Neuronal stem cell (in vitro differentiated cells): Measurements from ENCODE around the gene MEIKIN.
"Not testable (repeated sequence)": the region's sequence is repeated elsewhere in the genome, so short reads cannot be mapped to it uniquely, and the experiment has no call there.

Experiments used
- DNase-seq: peaks from one replicate; pipeline ENCODE4 v3.0.0-alpha.2; 2013; ENCODE audit warnings: low spot score
- H2AFZ ChIP-seq: one replicate; pipeline ENCODE4 v1.6.1; 2013; ENCODE audit warnings: mild to moderate bottlenecking, low read length, inconsistent platforms
- H2AK5ac ChIP-seq: 2 replicates; pipeline ENCODE4 v1.6.1; 2013; ENCODE audit warnings: low read depth, mild to moderate bottlenecking, inconsistent platforms, low read length, moderate library complexity, mixed read lengths
- H2BK120ac ChIP-seq: 2 replicates; pipeline ENCODE4 v1.6.1; 2013; ENCODE audit warnings: low read depth, mild to moderate bottlenecking, inconsistent platforms, low read length, moderate library complexity, mixed read lengths
- H2BK12ac ChIP-seq: one replicate; pipeline ENCODE4 v1.6.1; 2013; ENCODE audit warnings: low read length, inconsistent platforms
- H2BK15ac ChIP-seq: 2 replicates; pipeline ENCODE4 v1.6.1; 2013; ENCODE audit warnings: mild to moderate bottlenecking, low read length, inconsistent platforms, mixed read lengths
- H2BK5ac ChIP-seq: one replicate; pipeline ENCODE4 v1.6.1; 2013; ENCODE audit warnings: inconsistent platforms, mild to moderate bottlenecking, low read length, moderate library complexity
- H3K14ac ChIP-seq: one replicate; pipeline ENCODE4 v1.6.1; 2013; ENCODE audit warnings: low read length, inconsistent platforms
- H3K18ac ChIP-seq: 2 replicates; pipeline ENCODE4 v1.6.1; 2013; ENCODE audit warnings: low read length, inconsistent platforms
- H3K23ac ChIP-seq: 2 replicates; pipeline ENCODE4 v1.6.1; 2013; ENCODE audit warnings: low read depth, mild to moderate bottlenecking, mixed read lengths, low read length, inconsistent platforms; ENCODE audit not compliant: poor library complexity
- H3K27ac ChIP-seq: replicated peaks from 3 replicates; pipeline ENCODE4 v1.5.1; 2013; ENCODE audit warnings: low read length, inconsistent platforms
- H3K27me3 ChIP-seq, 3 experiments: 2 replicates each; pipeline ENCODE4 v1.6.1; 2013; ENCODE audit warnings: low read length in 3 of 3, mild to moderate bottlenecking in 2 of 3, inconsistent platforms in 1 of 3, low read depth in 1 of 3, mixed read lengths in 1 of 3, moderate library complexity in 1 of 3; ENCODE audit not compliant: control insufficient read depth in 3 of 3, insufficient read depth in 3 of 3
- H3K36me3 ChIP-seq, 2 donors: replicated peaks in 1 of 2; 2 replicates each; pipeline ENCODE4 v1.6.1; 2013; ENCODE audit warnings: low read length in 2 of 2; ENCODE audit not compliant: control insufficient read depth in 2 of 2, insufficient read depth in 2 of 2
- H3K4ac ChIP-seq: 2 replicates; pipeline ENCODE4 v1.6.1; 2013; ENCODE audit warnings: inconsistent platforms, mild to moderate bottlenecking, low read length, moderate library complexity
- H3K4me1 ChIP-seq, 2 donors: 1 replicate in 1 of 2; 2 replicates in 1 of 2; pipeline ENCODE4 v1.6.1; 2013; ENCODE audit warnings: low read length in 2 of 2, low read depth in 1 of 2; ENCODE audit not compliant: control insufficient read depth in 2 of 2, insufficient read depth in 1 of 2
- H3K4me2 ChIP-seq: one replicate; pipeline ENCODE4 v1.6.1; 2013; ENCODE audit warnings: mild to moderate bottlenecking, low read length, inconsistent platforms; ENCODE audit not compliant: insufficient read depth, poor library complexity, severe bottlenecking
- H3K4me3 ChIP-seq, 2 donors: 2 replicates each; pipeline ENCODE4 v1.5.1; 2013; ENCODE audit warnings: low read length in 2 of 2, mild to moderate bottlenecking in 2 of 2, inconsistent platforms in 1 of 2, moderate library complexity in 1 of 2
- H3K79me1 ChIP-seq: one replicate; pipeline ENCODE4 v1.6.1; 2013; ENCODE audit warnings: low read depth, mild to moderate bottlenecking, inconsistent platforms, low read length, moderate library complexity
- H3K9ac ChIP-seq: one replicate; pipeline ENCODE4 v1.6.1; 2013; ENCODE audit warnings: mild to moderate bottlenecking, low read depth, low read length, inconsistent platforms; ENCODE audit not compliant: poor library complexity
- H3K9me3 ChIP-seq, 2 donors: replicated peaks in 1 of 2; 2 replicates each; pipeline versions ENCODE3 to v1.6.1; 2013; ENCODE audit warnings: low read length in 2 of 2, mild to moderate bottlenecking in 2 of 2, inconsistent platforms in 1 of 2, low read depth in 1 of 2, mixed read lengths in 1 of 2, moderate library complexity in 1 of 2; ENCODE audit not compliant: control insufficient read depth in 2 of 2, insufficient read depth in 1 of 2
- H4K8ac ChIP-seq: one replicate; pipeline ENCODE4 v1.6.1; 2013; ENCODE audit warnings: low read depth, mild to moderate bottlenecking, inconsistent platforms, low read length, moderate library complexity
- H4K91ac ChIP-seq: one replicate; pipeline ENCODE4 v1.6.1; 2013; ENCODE audit warnings: low read length, low read depth, mild to moderate bottlenecking, inconsistent platforms; ENCODE audit not compliant: poor library complexity
- WGBS, 2 donors: extraction: QIAGEN DNeasy Blood & Tissue Kit; methylation state at CpG; one replicate each; pipeline ENCODE4 v1.1.7; 2013; ENCODE audit warnings: missing lambda C conversion rate in 2 of 2, mixed read lengths in 1 of 2; ENCODE audit not compliant: insufficient read length in 2 of 2, insufficient replicate concordance in 1 of 2; ENCODE audit errors: extremely low coverage in 2 of 2; 5-methylcytosine and 5-hydroxymethylcytosine counted together

The MEIKIN gene

DNA sequence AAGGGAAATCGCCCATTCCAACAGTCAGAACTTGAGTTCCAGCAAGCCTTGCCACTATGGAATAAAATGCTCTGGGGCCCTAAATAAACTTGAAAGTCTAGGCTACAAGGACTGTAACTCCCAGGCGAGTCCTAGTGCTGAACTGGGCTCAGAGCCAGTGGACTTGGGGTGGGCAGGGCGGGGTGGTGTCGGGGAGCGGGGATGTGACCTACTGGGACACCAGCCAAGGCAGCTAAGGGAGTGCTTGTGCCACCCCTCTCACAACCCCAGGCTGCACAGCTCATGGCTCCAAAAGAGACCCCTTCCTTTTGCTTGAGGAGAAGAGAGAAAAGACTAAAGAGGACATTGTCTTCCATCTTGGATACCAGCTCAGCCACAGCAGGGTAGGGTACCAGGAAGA lies 61.5 kb downstream of the MEIKIN start:
- no peak overlapping the region for H2BK15ac ChIP-seq
- no peak overlapping the region for H2AK5ac ChIP-seq
- H3K27ac ChIP-seq: no peak overlapping the region
- no peak overlapping the region for H2BK120ac ChIP-seq
- no peaks in the 10 kb centered on the region for H3K36me3 ChIP-seq
- no peak overlapping the region for H2BK5ac ChIP-seq
- H3K4me1 ChIP-seq: no peaks in the 10 kb centered on the region
- no peak overlapping the region for H2BK12ac ChIP-seq
- no peak overlapping the region for H3K4me2 ChIP-seq
- H3K4ac ChIP-seq: no peak overlapping the region
- H4K8ac ChIP-seq: no peak overlapping the region
- no peaks in the 10 kb centered on the region for H3K79me1 ChIP-seq
- no peak overlapping the region for H3K23ac ChIP-seq
- H3K9me3 ChIP-seq: no peaks in the 10 kb centered on the region
- DNase-seq: no peak
- no peak overlapping the region for H4K91ac ChIP-seq
- no peak overlapping the region for H2AFZ ChIP-seq
- no peak overlapping the region for H3K14ac ChIP-seq
- no CpG with 5 or more reads among the region's 5 CpGs for WGBS, 2 donors
- no peak overlapping the region for H3K4me3 ChIP-seq
- H3K9ac ChIP-seq: no peak overlapping the region
- H3K18ac ChIP-seq: no peak overlapping the region
- no peaks in the 10 kb centered on the region for H3K27me3 ChIP-seq

DNA sequence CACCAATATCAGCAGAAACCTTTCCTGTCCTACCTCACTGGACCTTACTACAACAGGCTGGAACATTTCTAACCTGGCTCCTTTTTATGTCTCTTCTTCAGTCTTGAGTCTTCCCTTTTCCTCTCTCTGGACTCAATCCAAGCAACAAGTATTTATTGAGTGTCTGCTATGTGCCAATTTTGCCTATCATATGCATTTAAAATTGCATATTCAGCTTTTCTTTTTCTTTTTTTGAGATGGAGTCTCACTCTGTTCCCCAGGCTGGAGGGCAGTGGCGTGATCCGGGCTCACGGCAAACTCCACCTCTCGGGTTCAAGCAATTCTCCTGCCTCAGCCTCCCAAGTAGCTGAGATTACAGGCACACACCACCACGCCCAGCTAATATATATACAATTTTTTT lies 65.8 kb downstream of the MEIKIN start:
- Histone ChIP-seq H3K4me2 (no peak overlapping the region), H3K4ac (no peak overlapping the region), H4K91ac (no peak overlapping the region), H3K27me3 (no peaks in the 10 kb centered on the region), H2BK12ac (no peak overlapping the region), H3K4me3 (no peak overlapping the region), H3K79me1 (no peaks in the 10 kb centered on the region), H3K23ac (no peak overlapping the region), H2AFZ (no peak overlapping the region), H2AK5ac (no peak overlapping the region), H3K14ac (no peak overlapping the region), H3K27ac (no peak overlapping the region), H2BK15ac (no peak overlapping the region), H3K36me3 (no peaks in the 10 kb centered on the region), H2BK5ac (no peak overlapping the region), H3K4me1 (no peaks in the 10 kb centered on the region), H3K9me3 (no peaks in the 10 kb centered on the region), H3K9ac (no peak overlapping the region), H3K18ac (no peak overlapping the region), H2BK120ac (no peak overlapping the region), H4K8ac (no peak overlapping the region)
- no peak for DNase-seq
- no CpG with 5 or more reads among the region's 5 CpGs for WGBS, 2 donors

DNA sequence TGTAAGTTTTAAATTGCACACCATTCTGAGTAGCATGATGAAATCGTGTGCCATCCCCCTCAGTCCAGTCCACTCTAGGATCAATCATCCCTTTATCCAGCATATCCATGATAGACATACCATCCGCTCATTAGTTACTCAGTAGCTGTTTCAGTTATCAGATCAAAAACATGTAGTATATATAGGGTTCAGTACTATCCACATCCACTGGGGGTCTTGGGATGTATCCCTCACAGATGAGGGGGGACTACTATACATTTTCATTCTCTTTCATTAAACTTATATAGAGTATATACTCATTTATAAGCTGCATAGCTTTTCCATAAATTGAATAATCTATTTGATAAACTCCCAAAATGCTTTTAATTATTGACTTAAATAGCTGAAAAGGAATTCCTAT lies 67.6 kb downstream of the MEIKIN start:
- H3K9ac ChIP-seq: no peak overlapping the region
- H4K91ac ChIP-seq: no peak overlapping the region
- H2BK5ac ChIP-seq: no peak overlapping the region
- H3K4ac ChIP-seq: no peak overlapping the region
- WGBS, 2 donors: no CpG with 5 or more reads among the region's 2 CpGs
- H3K27ac ChIP-seq: no peak overlapping the region
- H3K23ac ChIP-seq: no peak overlapping the region
- no peak overlapping the region for H2BK120ac ChIP-seq
- no peak overlapping the region for H3K4me2 ChIP-seq
- no peaks in the 10 kb centered on the region for H3K4me1 ChIP-seq
- H4K8ac ChIP-seq: no peak overlapping the region
- H3K4me3 ChIP-seq: no peak overlapping the region
- H2AFZ ChIP-seq: no peak overlapping the region
- no peak for DNase-seq
- H3K36me3 ChIP-seq: no peaks in the 10 kb centered on the region
- no peak overlapping the region for H3K18ac ChIP-seq
- H2BK15ac ChIP-seq: no peak overlapping the region
- no peaks in the 10 kb centered on the region for H3K27me3 ChIP-seq
- H3K9me3 ChIP-seq: no peaks in the 10 kb centered on the region
- H3K14ac ChIP-seq: no peak overlapping the region
- no peak overlapping the region for H2AK5ac ChIP-seq
- H3K79me1 ChIP-seq: no peaks in the 10 kb centered on the region
- H2BK12ac ChIP-seq: no peak overlapping the region

DNA sequence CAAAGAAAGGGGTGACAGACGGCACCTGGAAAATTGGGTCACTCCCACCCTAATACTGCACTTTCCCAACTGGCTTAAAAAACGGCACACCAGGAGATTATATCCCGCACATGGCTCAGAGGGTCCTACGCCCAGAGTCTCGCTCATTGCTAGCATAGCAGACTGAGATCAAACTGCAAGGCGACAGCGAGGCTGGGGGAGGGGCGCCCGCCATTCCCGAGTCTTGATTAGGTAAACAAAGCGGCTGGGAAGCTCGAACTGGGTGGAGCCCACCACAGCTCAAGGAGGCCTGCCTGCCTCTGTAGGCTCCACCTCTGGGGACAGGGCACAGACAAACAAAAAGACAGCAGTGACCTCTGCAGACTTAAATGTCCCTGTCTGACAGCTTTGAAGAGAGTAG lies 74.2 kb downstream of the MEIKIN start:
- not testable (repeated sequence) for H2BK15ac ChIP-seq, H3K9me3 ChIP-seq, H3K27ac ChIP-seq, H3K4ac ChIP-seq, H3K23ac ChIP-seq, H3K18ac ChIP-seq, H3K14ac ChIP-seq, H3K4me1 ChIP-seq, H2AK5ac ChIP-seq, H3K4me2 ChIP-seq, H2BK5ac ChIP-seq, H3K79me1 ChIP-seq, H2BK12ac ChIP-seq, H3K4me3 ChIP-seq, H2AFZ ChIP-seq, H3K9ac ChIP-seq, H3K36me3 ChIP-seq, H4K8ac ChIP-seq, H4K91ac ChIP-seq, H3K27me3 ChIP-seq, DNase-seq, H2BK120ac ChIP-seq
- WGBS, 2 donors: no CpG with 5 or more reads among the region's 12 CpGs
